GM21528 (cell line): Measurements from ENCODE around the gene CTTNBP2.
"Not testable (repeated sequence)": the region's sequence is repeated elsewhere in the genome, so short reads cannot be mapped to it uniquely, and the experiment has no call there.

Source experiments
- ATAC-seq: cut with Tn5 transposase; IDR thresholded peaks from one replicate; pipeline ENCODE4 v1.9.1; 2021; ENCODE audit warnings: mild to moderate bottlenecking, moderate library complexity; ENCODE audit not compliant: unreplicated experiment, low FRiP score

The CTTNBP2 gene

GRCh38 chr7:117750612-117751563 lies 122.4 kb downstream of the CTTNBP2 start:
- ATAC-seq, result no peak

- no peak for ATAC-seq
These were observed 131.3 kb downstream of the CTTNBP2 start for GRCh38 chr7:117741962-117742361.

DNA sequence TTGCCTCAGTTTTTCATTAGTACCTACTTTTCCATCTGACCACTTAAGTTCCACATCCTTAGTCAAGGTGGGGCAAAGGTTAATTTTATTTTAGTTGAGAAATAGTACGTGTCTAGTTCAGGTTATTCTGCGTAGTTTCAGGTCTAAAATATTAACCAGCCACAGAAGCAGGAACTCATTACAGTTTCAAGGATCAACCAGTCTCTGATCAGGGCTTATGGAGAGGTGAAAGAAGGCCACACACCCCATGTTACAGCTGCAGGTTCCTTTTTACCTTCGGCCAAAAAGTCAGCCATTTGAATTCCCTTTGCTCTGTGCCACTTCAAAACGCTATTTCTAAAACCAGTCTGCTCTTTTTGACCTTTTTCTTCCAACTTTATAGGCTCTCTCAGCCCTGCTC lies 134.2 kb downstream of the CTTNBP2 start:
- no peak for ATAC-seq

- ATAC-seq, result no peak
These were observed 135.3 kb downstream of the CTTNBP2 start for GRCh38 chr7:117737926-117738325.

DNA sequence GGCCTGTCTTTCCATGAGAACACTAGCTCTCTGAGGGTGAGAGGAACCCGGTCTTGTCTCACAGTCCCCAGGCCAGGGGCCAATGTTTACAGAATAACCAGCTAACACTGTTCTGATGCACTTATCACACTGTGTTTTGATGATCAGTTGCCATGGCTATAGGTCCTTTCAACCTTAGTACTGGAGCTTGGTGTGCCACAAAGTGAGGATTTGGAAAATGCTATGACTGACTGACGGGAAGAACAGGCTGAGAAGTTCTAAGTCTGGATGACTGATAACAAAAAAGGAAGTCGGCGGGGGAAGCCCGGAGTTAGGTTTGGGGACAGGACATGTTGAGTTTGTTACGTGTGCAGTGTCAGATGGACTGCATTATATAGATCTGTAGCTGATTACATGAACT lies 141.8 kb downstream of the CTTNBP2 start:
- peak; percentile 75 for ATAC-seq

DNA sequence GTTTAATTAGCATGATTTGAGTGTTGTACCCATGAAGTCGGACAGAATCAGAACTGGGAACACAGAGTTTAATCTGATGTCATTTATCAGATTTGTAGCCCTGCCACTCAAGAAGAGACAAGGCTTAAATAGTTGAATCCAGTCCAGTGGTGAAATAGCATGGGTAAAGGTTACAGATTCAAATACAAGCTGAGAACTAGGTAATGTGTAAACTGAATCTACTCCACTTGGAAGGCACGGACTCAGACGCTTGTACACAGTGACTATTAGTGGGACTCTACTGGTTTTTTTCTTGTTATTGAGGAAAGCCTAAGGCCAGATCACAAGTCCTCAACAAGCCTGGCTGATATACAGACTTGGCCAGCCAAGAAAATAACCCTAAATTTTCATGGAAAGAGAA lies 142.9 kb downstream of the CTTNBP2 start:
- no peak for ATAC-seq

DNA sequence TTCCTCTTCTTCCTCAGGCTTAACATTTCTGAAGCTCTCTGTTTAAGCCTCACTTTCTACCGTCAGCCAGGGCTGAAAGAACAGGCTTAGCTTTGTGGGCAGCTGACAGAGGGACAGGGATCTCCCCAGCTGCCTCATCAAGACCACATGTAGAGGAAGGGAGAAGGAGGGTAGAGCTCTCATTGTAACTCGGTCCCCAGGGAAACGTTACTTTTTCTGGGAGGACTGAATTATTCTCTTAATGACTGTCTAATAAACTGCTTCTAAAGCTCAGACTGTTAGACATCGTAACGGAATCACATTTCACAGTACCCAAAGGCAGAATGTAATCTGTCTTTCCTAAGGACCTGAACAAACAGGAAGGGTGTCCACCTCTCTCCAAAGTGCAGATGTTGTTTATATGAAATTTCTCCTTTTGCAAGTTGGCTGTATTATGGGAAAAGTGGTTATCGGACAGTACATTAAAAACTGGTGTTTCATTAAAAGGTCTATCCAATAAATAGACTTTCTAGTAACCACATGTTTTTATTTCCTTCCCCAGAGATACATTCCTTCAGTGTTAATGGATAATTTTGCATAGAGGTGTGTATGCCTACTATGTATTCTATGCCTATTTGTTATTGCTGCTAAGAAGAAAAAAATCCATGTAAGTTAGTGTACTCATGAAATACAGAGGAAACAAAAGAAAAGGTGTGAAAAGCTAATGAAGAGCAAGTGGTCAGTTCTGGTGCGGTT lies 144.2 kb downstream of the CTTNBP2 start:
- no peak for ATAC-seq

DNA sequence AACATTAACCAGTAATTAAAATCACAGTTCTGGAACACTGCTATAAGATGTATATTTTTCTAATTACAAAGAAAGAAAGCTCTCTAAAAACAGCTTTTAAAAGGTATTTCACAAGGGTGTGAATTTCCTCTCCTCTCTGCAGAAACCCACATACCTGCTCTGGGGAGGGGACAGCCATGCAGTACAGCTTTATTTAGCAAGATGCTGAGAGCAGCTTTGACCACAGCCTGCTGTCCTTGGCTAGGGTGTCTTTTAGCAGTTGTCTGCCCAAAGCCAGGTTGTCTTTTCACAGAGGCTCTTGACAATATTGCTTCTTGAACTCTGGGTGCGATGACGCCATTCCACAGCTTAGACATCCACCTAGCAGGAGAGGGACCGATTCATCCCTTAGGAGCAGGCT lies 148.3 kb downstream of the CTTNBP2 start:
- no peak for ATAC-seq

GRCh38 chr7:117719377-117719776 lies 153.9 kb downstream of the CTTNBP2 start:
- no peak for ATAC-seq

- ATAC-seq, result no peak
These were observed 155.0 kb downstream of the CTTNBP2 start for GRCh38 chr7:117718116-117718835.

DNA sequence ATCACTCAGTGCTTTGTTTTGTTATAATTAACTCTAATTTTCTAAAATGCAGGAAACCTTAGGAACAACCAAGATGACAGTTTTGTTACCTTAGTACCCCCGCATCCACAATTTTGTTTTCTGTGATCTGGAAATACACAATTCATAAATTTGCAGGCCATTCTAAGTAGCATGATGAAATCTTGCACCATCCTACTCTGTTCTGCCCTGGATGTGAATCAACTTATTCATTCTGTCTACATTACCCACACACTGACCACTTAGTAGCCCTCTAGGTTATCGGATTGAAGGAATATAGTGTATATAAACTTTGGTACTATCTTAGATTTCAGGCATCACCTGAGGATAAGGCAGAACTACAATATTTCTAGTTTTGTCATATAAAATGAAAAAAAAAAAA lies 155.9 kb downstream of the CTTNBP2 start:
- no peak for ATAC-seq

DNA sequence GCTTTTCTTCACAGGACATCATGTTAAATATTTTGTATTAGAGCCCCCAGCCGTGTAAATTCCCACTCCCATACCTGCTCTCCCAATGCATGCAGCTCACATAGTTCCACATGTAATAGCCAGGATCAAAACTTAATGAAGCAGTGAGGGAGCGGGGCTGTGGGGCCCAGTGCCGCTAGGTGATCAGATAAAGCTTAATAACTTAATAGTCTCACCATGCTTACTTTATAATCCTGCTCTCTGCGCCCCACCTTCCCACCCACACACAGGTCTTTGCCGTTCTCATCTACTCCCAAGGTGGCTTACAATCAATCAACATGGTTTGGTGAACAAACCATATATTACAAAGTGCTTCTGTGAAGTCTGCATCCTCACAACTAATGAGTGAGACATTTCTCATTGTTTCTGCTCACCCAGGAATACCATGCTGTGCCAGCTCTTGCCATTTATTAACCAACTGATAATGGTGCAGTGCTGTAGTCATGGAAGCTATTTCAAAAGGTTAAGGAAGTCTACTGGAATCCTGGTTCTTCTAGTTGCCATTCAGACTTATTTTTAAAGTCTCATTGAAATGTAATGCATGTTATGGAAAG lies 156.4 kb downstream of the CTTNBP2 start:
- no peak for ATAC-seq

GRCh38 chr7:117715784-117716445 lies 157.3 kb downstream of the CTTNBP2 start:
- peak; percentile 82 for ATAC-seq

- ATAC-seq, result no peak
These were observed 161.7 kb downstream of the CTTNBP2 start for GRCh38 chr7:117711556-117711955.

GRCh38 chr7:117708173-117708572 lies 165.1 kb downstream of the CTTNBP2 start:
- not testable (repeated sequence) for ATAC-seq

GRCh38 chr7:117707080-117707479 lies 166.2 kb downstream of the CTTNBP2 start:
- ATAC-seq, result no peak

DNA sequence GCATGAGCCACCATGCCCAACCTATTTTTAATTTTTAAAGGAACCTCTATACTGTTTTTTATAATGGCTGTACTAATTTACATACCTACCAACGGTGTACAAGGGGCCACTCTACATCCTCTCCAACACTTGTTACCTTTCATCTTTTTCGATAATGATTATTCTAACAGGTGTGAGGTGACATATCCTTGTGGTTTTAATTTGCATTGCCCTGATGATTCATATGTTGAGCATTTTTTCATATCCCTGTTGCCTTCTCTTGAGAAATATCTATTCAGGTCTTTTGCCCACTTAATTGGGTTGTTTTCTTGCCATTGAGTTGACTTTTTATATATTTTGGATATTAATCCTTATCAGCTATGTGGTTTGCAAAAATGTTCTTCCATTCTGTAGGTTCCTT lies 167.0 kb downstream of the CTTNBP2 start:
- ATAC-seq, result no peak

DNA sequence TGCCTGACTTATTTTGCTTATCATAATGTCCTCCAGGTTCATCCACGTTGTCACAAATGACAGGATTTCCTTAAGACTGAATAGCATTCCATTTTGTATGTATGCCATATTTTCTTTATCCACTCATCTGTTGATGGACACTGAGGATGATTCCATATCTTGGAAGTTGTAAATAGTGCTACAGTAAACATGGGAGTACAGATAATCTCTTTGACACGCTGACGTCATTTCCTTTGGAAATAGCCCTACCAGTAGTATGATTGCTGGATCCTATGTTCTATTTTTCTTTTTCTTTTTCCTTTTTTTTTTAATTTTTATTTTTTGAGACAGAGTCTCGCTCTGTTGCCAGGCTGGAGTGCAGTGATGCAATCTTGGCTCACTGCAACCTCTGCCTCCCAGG lies 167.6 kb downstream of the CTTNBP2 start:
- no peak for ATAC-seq

- ATAC-seq, result no peak
These were observed 169.2 kb downstream of the CTTNBP2 start for GRCh38 chr7:117704063-117704462.

GRCh38 chr7:117698018-117698417 lies 175.2 kb downstream of the CTTNBP2 start:
- no peak for ATAC-seq
